PC-9 (cell line): ENCODE data around the gene SLC30A2.

ENCODE experiments used
- CTCF ChIP-seq: fragments of 200-600 bp; sonication (generic); conservative IDR thresholded peaks from 2 replicates; pipeline ENCODE4 v1.6.1; 2017; ENCODE audit warnings: mixed run types, antibody characterized with exemption, mild to moderate bottlenecking, moderate library complexity
- EZH2 ChIP-seq: fragments of 200-600 bp; sonication (generic); IDR thresholded peaks from 2 replicates; pipeline ENCODE4 v1.8.0; 2017; ENCODE audit warnings: antibody characterized with exemption, low read depth

GRCh38 chr1:25990251-25990650, 55.7 kb downstream of the SLC30A2 start:
- TF ChIP-seq CTCF (no peak), EZH2 (no peak)
